Mesenchymal stem cell (in vitro differentiated cells and primary cell): ENCODE data around the gene TICAM1.
A peak's percentile ranks its signal among the peaks of the same experiment; 100 is the strongest.
"Not testable (repeated sequence)": the region's sequence is repeated elsewhere in the genome, so short reads cannot be mapped to it uniquely, and the experiment has no call there.

ENCODE experiments used
- DNase-seq: peaks from one replicate; pipeline ENCODE4 v3.0.0-alpha.2; 2013
- H2AFZ ChIP-seq: one replicate; pipeline ENCODE4 v1.6.1; 2013; ENCODE audit warnings: low read depth, mild to moderate bottlenecking, control low read depth, inconsistent platforms, low read length, moderate library complexity
- H2AK5ac ChIP-seq: 2 replicates; pipeline ENCODE4 v1.6.1; 2013; ENCODE audit warnings: low read length, moderate library complexity, mild to moderate bottlenecking, inconsistent platforms; ENCODE audit not compliant: severe bottlenecking
- H2BK120ac ChIP-seq: one replicate; pipeline ENCODE4 v1.6.1; 2013; ENCODE audit warnings: low read depth, mild to moderate bottlenecking, inconsistent platforms, low read length, moderate library complexity
- H2BK12ac ChIP-seq, 2 experiments: one replicate each; pipeline ENCODE4 v1.6.1; 2013; ENCODE audit warnings: inconsistent platforms in 2 of 2, low read length in 2 of 2, mild to moderate bottlenecking in 2 of 2, moderate library complexity in 2 of 2, control low read depth in 1 of 2
- H2BK15ac ChIP-seq: one replicate; pipeline ENCODE4 v1.6.1; 2013; ENCODE audit warnings: mild to moderate bottlenecking, low read depth, inconsistent platforms; ENCODE audit not compliant: poor library complexity, severe bottlenecking
- H2BK5ac ChIP-seq: 2 replicates; pipeline ENCODE4 v1.6.1; 2013; ENCODE audit warnings: low read depth, mild to moderate bottlenecking, low read length, control low read depth, inconsistent platforms; ENCODE audit not compliant: poor library complexity, severe bottlenecking
- H3K14ac ChIP-seq, 2 experiments: one replicate each; pipeline ENCODE4 v1.6.1; 2013; ENCODE audit warnings: inconsistent platforms in 2 of 2, low read length in 2 of 2, control low read depth in 1 of 2, mild to moderate bottlenecking in 1 of 2, moderate library complexity in 1 of 2
- H3K18ac ChIP-seq, 2 experiments: one replicate each; pipeline ENCODE4 v1.6.1; 2013; ENCODE audit warnings: inconsistent platforms in 2 of 2, low read length in 2 of 2, control low read depth in 1 of 2, low read depth in 1 of 2, mild to moderate bottlenecking in 1 of 2
- H3K23ac ChIP-seq, 2 experiments: one replicate each; pipeline ENCODE4 v1.6.1; 2013; ENCODE audit warnings: inconsistent platforms in 2 of 2, low read length in 2 of 2, mild to moderate bottlenecking in 2 of 2, moderate library complexity in 2 of 2, control low read depth in 1 of 2
- H3K27ac ChIP-seq: 2 replicates; pipeline ENCODE4 v1.5.1; 2013; ENCODE audit warnings: mild to moderate bottlenecking, moderate library complexity, low read length, control low read depth, inconsistent platforms; ENCODE audit not compliant: poor library complexity, severe bottlenecking
- H3K27me3 ChIP-seq, 2 experiments: 2 replicates each; pipeline versions ENCODE4 v1.6.1 to v1.7.0; 2013; ENCODE audit warnings: low read length in 2 of 2, mild to moderate bottlenecking in 2 of 2, moderate library complexity in 2 of 2, control low read depth in 1 of 2, inconsistent platforms in 1 of 2; ENCODE audit not compliant: control insufficient read depth in 1 of 2, insufficient read depth in 1 of 2
- H3K36me3 ChIP-seq, 2 experiments: 2 replicates each; pipeline versions ENCODE4 v1.6.1 to v1.7.0; 2013; ENCODE audit warnings: low read length in 2 of 2, control low read depth in 1 of 2, inconsistent platforms in 1 of 2, low read depth in 1 of 2, mild to moderate bottlenecking in 1 of 2; ENCODE audit not compliant: insufficient read depth in 2 of 2, control insufficient read depth in 1 of 2
- H3K4ac ChIP-seq, 2 experiments: one replicate each; pipeline ENCODE4 v1.6.1; 2013; ENCODE audit warnings: inconsistent platforms in 2 of 2, low read length in 2 of 2, mild to moderate bottlenecking in 2 of 2, moderate library complexity in 2 of 2, control low read depth in 1 of 2, low read depth in 1 of 2
- H3K4me1 ChIP-seq: 2 replicates; pipeline ENCODE4 v1.6.1; 2013; ENCODE audit warnings: low read depth, low read length, control low read depth; ENCODE audit not compliant: control insufficient read depth, insufficient read depth
- H3K4me2 ChIP-seq: 2 replicates; pipeline ENCODE4 v1.6.1; 2013; ENCODE audit warnings: low read length, mild to moderate bottlenecking, inconsistent platforms; ENCODE audit not compliant: poor library complexity, severe bottlenecking
- H3K4me3 ChIP-seq, 2 experiments: 2 replicates each; pipeline versions ENCODE4 v1.5.1 to v1.7.0; 2013; ENCODE audit warnings: low read length in 2 of 2, mild to moderate bottlenecking in 2 of 2, control low read depth in 1 of 2, low read depth in 1 of 2; ENCODE audit not compliant: insufficient read depth in 1 of 2
- H3K79me1 ChIP-seq: replicated peaks from 2 replicates; pipeline ENCODE4 v1.6.1; 2013; ENCODE audit warnings: mild to moderate bottlenecking, control low read depth, low read length, inconsistent platforms; ENCODE audit not compliant: poor library complexity, severe bottlenecking
- H3K9ac ChIP-seq: 2 replicates; pipeline ENCODE4 v1.7.0; 2013; ENCODE audit warnings: mild to moderate bottlenecking, low read length, moderate library complexity
- H3K9me3 ChIP-seq: 2 replicates; pipeline ENCODE4 v1.7.0; 2013; ENCODE audit warnings: mild to moderate bottlenecking, low read length; ENCODE audit not compliant: control insufficient read depth
- H4K8ac ChIP-seq: one replicate; pipeline ENCODE4 v1.6.1; 2013; ENCODE audit warnings: inconsistent platforms, mild to moderate bottlenecking, low read length, moderate library complexity
- H4K91ac ChIP-seq: one replicate; pipeline ENCODE4 v1.6.1; 2013; ENCODE audit warnings: mild to moderate bottlenecking, low read length, inconsistent platforms
- WGBS: methylation state at CpG from one replicate; pipeline ENCODE4 v1.1.7; 2013; ENCODE audit warnings: mixed read lengths; 5-methylcytosine and 5-hydroxymethylcytosine counted together

Gene TICAM1

DNA sequence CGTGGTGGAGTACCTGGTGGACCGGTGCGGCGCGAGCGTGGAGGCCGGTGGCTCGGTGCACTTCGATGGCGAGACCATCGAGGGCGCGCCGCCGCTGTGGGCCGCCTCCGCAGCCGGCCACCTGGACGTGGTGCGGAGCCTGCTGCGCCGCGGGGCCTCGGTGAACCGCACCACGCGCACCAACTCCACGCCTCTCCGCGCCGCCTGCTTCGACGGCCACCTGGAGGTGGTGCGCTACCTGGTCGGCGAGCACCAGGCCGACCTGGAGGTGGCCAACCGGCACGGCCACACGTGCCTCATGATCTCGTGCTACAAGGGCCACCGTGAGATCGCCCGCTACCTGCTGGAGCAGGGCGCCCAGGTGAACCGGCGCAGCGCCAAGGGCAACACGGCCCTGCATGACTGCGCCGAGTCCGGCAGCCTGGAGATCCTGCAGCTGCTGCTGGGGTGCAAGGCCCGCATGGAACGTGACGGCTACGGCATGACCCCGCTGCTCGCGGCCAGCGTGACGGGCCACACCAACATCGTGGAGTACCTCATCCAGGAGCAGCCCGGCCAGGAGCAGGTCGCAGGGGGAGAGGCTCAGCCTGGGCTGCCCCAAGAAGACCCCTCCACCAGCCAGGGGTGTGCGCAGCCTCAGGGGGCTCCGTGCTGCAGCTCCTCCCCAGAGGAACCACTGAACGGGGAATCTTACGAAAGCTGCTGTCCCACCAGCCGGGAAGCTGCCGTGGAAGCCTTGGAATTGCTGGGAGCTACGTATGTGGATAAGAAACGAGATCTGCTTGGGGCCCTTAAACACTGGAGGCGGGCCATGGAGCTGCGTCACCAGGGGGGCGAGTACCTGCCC, 39.3 kb downstream of the TICAM1 start:
- not testable (repeated sequence) for H3K9me3 ChIP-seq, H2BK5ac ChIP-seq, H3K23ac ChIP-seq, H2BK12ac ChIP-seq, H2AK5ac ChIP-seq, DNase-seq, H2BK120ac ChIP-seq, H3K79me1 ChIP-seq, H3K27me3 ChIP-seq, H2BK15ac ChIP-seq, H3K27ac ChIP-seq
- 24% methylated on average over 73 of the region's 75 CpGs for WGBS
- Histone ChIP-seq H3K36me3 (peaks cover 28 to 35% of the 10 kb centered on the region in 2 experiments), H2AFZ (peak overlapping the region; percentile 20), H3K4me1 (peaks cover 24% of the 10 kb centered on the region), H3K4me2 (peak overlapping the region; percentile 72), H4K91ac (peak overlapping the region; percentile 96), H4K8ac (peak overlapping the region; percentile 99), H3K14ac (peak overlapping the region in 1 of 2 experiments; percentile 63), H3K18ac (peak overlapping the region in 1 of 2 experiments; percentile 79), H3K4ac (peak overlapping the region; percentile 49 to 93), H3K9ac (peak overlapping the region; percentile 91), H3K4me3 (peak overlapping the region; percentile 85 to 89)

DNA sequence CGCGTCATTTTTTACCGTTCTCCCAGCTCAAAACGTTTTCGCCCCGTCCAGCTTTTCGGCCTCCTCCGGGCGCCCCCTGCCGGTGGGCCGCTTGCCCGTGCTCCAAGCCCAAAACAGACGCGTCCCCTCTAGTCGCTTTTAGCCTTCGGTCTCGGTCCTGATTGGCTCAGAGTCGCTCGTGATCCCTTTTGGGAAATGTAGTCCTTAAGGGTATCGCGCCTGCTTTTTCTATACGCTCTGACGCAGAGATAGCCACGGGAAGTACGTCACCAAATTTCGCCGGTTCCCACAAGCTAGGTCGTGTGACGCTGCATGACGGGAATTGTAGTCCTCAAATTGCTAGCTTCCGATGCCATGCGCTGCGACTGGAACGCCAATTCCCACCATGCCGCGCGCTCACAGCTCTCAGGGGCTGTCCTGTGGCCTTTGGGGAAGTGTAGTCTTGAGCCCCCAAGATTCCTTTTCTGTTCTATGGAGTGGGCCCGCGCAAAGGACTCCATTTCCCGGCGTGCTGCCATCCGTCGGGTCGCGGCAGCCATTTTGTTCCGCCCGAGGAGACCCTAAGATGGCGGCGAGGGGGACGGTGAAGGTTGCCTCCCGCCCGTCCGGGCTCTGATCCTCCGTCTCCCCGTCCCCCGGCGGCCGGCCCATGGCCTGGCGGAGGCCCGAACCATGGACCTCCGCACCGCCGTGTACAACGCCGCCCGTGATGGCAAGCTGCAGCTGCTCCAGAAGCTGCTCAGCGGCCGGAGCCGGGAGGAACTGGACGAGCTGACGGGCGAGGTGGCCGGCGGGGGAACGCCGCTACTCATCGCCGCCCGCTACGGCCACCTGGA, 40.1 kb downstream of the TICAM1 start, which contains the start of gene FEM1A:
TSS of gene FEM1A (plus strand) at position 552 of the 836 bp plus-strand sequence. CDS start at position 673, 121 bp downstream.
- Histone ChIP-seq H3K27me3 (no peaks in the 10 kb centered on the region), H3K4me1 (peaks cover 22% of the 10 kb centered on the region), H3K9me3 (no peaks in the 10 kb centered on the region), H3K4me2 (peak within 1 kb of the TSS; percentile 72), H3K79me1 (peaks cover 3% of the 10 kb centered on the region), H3K4ac (peak within 1 kb of the TSS; percentile 49 to 93), H4K91ac (peak within 1 kb of the TSS; percentile 96), H2BK12ac (no peak within 1 kb of the TSS), H4K8ac (peak within 1 kb of the TSS; percentile 99), H3K18ac (peak within 1 kb of the TSS; percentile 79 to 89), H3K27ac (no peak within 1 kb of the TSS), H2AFZ (peak within 1 kb of the TSS; percentile 20), H3K36me3 (peaks cover 23 to 30% of the 10 kb centered on the region in 2 experiments), H3K14ac (peak within 1 kb of the TSS in 1 of 2 experiments; percentile 63), H3K9ac (peak within 1 kb of the TSS; percentile 91), H2BK5ac (no peak within 1 kb of the TSS), H3K23ac (peak within 1 kb of the TSS in 1 of 2 experiments; percentile 93), H2BK120ac (no peak within 1 kb of the TSS), H3K4me3 (peak within 1 kb of the TSS; percentile 85 to 89), H2BK15ac (peak within 1 kb of the TSS; percentile 80), H2AK5ac (no peak within 1 kb of the TSS)
- under 1% methylated on average over 80 of the region's 80 CpGs for WGBS
- peak; percentile 100 for DNase-seq

DNA sequence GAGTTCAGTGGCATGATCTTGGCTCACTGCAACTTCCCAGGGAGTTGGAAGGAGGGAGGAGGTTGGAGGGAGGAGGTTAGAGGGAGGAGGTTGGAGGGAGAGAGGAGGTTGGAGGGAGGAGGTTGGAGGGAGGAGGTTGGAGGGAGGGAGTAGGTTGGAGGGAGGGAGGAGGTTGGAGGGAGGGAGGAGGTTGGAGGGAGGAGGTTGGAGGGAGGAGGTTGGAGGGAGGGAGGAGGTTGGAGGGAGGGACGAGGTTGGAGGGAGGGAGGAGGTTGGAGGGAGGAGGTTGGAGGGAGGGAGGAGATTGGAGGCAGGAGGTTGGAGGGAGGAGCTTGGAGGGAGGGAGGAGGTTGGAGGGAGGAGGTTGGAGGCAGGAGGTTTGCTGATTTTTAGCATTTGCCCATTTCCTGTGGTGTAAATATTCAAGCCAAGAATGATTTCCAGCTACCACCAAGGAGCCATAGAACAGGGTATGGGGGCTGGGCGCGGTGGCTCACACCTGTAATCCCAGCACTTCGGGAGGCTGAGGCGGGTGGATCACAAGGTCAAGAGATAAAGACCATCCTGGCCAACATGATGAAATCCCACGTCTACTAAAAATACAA, 45.0 kb downstream of the TICAM1 start:
- not testable (repeated sequence) for H3K36me3 ChIP-seq, H3K18ac ChIP-seq, H2BK15ac ChIP-seq, H3K14ac ChIP-seq, H3K9me3 ChIP-seq, H3K79me1 ChIP-seq, H3K4me2 ChIP-seq, H2AFZ ChIP-seq, H3K27ac ChIP-seq, H4K8ac ChIP-seq, H2BK120ac ChIP-seq, H3K4me3 ChIP-seq, H3K9ac ChIP-seq, H3K23ac ChIP-seq, H3K4me1 ChIP-seq, H3K27me3 ChIP-seq, H2BK12ac ChIP-seq, H2BK5ac ChIP-seq, H2AK5ac ChIP-seq, H3K4ac ChIP-seq, H4K91ac ChIP-seq, DNase-seq
- WGBS = 94% methylated on average over 5 of the region's 6 CpGs
